ENCODE data around the gene CPNE2.

DNA sequence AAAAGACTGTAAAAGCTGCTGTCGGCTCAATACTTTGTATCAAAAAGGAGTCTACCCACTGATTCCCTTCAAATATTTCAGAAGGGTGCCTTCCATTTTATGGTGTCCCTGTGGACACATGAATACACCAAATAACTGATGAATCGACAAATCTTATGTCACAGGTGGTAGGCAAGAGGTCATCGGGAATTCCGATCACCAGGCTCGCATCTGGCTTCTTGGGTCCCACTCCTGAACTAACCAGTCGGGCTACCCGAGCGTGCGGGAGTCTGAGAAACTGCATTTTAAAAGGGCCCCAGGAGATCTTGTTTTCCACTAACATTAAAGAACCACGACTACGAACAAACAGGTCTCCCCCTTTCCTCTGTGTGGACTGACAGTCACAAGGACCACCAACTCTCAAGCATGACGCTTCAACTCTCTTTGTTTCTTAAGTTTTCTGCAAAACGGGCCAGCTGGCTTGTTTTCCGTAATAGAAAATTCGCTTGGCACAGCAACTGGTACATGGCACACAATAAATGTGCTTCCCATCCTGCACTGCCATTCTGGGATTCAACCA lies 92.6 kb downstream of the CPNE2 start:
- TF ChIP-seq, protein P1, sequence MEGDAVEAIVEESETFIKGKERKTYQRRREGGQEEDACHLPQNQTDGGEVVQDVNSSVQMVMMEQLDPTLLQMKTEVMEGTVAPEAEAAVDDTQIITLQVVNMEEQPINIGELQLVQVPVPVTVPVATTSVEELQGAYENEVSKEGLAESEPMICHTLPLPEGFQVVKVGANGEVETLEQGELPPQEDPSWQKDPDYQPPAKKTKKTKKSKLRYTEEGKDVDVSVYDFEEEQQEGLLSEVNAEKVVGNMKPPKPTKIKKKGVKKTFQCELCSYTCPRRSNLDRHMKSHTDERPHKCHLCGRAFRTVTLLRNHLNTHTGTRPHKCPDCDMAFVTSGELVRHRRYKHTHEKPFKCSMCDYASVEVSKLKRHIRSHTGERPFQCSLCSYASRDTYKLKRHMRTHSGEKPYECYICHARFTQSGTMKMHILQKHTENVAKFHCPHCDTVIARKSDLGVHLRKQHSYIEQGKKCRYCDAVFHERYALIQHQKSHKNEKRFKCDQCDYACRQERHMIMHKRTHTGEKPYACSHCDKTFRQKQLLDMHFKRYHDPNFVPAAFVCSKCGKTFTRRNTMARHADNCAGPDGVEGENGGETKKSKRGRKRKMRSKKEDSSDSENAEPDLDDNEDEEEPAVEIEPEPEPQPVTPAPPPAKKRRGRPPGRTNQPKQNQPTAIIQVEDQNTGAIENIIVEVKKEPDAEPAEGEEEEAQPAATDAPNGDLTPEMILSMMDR (IDR thresholded peaks at IDR 0.05): no peak
- TF ChIP-seq TCF7L2 (IDR thresholded peaks at IDR 0.05; ENCODE audit: low read depth, low read length) (no peak), POLR2AphosphoS5 (IDR thresholded peaks at IDR 0.05; ENCODE audit: low read depth, low read length) (no peak)
- TF ChIP-seq, protein P2, sequence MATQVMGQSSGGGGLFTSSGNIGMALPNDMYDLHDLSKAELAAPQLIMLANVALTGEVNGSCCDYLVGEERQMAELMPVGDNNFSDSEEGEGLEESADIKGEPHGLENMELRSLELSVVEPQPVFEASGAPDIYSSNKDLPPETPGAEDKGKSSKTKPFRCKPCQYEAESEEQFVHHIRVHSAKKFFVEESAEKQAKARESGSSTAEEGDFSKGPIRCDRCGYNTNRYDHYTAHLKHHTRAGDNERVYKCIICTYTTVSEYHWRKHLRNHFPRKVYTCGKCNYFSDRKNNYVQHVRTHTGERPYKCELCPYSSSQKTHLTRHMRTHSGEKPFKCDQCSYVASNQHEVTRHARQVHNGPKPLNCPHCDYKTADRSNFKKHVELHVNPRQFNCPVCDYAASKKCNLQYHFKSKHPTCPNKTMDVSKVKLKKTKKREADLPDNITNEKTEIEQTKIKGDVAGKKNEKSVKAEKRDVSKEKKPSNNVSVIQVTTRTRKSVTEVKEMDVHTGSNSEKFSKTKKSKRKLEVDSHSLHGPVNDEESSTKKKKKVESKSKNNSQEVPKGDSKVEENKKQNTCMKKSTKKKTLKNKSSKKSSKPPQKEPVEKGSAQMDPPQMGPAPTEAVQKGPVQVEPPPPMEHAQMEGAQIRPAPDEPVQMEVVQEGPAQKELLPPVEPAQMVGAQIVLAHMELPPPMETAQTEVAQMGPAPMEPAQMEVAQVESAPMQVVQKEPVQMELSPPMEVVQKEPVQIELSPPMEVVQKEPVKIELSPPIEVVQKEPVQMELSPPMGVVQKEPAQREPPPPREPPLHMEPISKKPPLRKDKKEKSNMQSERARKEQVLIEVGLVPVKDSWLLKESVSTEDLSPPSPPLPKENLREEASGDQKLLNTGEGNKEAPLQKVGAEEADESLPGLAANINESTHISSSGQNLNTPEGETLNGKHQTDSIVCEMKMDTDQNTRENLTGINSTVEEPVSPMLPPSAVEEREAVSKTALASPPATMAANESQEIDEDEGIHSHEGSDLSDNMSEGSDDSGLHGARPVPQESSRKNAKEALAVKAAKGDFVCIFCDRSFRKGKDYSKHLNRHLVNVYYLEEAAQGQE (IDR thresholded peaks at IDR 0.05; ENCODE audit: insufficient read depth in 1 of 2, low read depth in 2 of 2, low read length in 1 of 2): no peak
